Stimulated activated naive CD4-positive, alpha-beta T cell (primary cell): ENCODE data around the gene KNOP1.

Experiments used
- DNase-seq, 6 experiments: peaks; one replicate each; lab custom pipeline; 2025; lab: John Stamatoyannopoulos, UW

KNOP1 gene, protein sequence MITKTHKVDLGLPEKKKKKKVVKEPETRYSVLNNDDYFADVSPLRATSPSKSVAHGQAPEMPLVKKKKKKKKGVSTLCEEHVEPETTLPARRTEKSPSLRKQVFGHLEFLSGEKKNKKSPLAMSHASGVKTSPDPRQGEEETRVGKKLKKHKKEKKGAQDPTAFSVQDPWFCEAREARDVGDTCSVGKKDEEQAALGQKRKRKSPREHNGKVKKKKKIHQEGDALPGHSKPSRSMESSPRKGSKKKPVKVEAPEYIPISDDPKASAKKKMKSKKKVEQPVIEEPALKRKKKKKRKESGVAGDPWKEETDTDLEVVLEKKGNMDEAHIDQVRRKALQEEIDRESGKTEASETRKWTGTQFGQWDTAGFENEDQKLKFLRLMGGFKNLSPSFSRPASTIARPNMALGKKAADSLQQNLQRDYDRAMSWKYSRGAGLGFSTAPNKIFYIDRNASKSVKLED

DNA sequence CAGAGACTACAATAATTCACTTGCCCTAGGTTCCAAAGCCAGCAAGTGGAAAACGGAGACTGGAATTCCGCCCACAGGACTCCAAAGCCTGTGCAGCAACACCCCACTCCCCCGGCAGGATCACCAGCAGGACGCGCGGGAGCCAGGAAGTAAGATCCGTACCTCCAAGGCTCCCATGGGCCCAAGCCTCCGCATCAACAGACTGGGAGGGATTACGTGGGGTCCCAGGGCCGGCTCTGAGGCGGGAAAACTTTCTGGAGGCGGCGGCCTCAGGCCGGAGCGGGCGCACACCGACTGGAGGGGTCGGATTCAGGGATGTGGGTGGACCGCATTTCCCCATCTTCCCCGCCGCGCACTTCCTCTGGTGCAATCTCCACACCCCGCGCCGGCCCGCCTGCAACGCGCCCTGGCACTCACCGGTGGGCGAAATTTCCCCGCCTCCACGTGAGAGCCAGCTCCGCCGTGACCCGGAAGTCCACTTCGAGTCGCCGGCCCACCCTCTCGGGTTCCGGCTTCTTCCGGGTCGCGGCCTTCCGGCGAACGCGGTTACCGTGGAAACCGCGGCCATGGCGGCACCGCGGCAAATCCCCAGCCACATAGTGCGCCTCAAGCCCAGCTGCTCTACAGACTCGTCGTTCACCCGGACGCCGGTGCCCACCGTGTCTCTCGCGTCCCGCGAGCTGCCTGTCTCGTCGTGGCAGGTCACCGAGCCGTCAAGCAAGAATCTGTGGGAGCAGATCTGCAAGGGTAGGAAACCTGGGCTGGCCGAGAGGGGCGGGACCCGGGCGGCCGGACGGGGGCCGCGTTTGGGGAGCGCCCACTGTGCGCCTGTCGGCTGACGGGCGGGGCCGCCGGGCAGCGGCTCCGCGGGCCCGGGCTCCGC lies at the start of gene KNOP1, which contains the start of gene IQCK:
TSS of gene KNOP1 (minus strand) at position 487 of the 883 bp plus-strand sequence. CDS start 3,192 bp downstream, outside the sequence.
TSS of gene IQCK (plus strand) at position 531 of the 883 bp plus-strand sequence. CDS start at position 567, 36 bp downstream.
- peak; percentile 77 to 87 (median 84) for DNase-seq

DNA sequence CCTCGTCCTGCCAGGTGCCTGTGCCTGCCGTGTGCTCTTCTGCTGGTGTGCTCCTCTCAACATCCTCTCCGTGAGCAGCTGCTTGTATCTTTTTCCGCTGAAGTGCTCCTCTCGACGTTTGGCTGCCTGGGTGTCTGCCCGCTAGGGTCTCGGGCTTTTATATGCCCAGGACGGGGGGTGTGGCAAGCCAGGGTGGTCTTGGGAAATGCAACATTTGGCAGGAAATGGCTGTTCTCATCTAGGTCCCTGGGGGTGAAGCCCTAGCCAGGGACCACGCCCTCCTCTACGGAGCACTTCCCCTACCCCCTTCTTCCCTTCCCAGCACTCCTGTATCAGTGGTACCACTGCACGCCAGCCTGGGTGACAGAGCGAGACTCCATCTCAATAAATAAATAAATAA lies 49.5 kb upstream of the KNOP1 start:
- no peak for DNase-seq

DNA sequence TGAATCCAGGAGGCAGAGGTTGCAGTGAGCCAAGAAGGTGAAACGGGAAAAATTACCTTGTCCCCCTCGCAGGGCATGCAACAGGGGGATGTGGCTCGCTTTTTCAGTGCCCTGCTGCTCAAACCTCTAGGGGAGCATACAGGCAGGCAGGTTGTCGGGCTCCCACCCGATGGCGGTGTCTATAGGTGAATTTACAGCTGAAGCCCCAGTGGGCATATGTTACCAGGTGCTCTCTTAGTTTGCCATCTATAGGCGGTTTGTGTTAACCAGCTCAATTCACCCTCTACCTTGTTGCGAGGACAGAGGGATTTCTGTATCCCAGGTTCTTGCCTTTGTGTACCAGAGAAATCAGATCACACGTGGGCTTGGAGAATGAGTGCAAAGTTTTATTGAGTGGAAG lies 49.0 kb upstream of the KNOP1 start:
- DNase-seq, result no peak

DNA sequence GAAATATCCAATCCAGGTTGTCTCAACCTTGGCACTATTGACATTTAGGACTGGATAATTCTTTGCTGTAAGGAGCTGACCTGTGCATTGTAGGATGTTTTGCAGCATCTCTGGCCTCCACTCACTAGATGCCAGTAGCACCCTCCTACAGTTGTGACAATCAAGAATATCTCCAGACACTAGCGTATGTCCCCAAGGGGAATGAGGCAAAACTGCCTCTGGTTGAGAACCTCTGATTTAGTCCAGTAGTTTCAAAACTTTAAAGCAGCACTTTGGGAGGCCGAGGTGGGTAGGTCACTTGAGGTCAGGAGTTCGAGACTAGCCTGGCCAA lies 48.5 kb upstream of the KNOP1 start:
- DNase-seq, result no peak

DNA sequence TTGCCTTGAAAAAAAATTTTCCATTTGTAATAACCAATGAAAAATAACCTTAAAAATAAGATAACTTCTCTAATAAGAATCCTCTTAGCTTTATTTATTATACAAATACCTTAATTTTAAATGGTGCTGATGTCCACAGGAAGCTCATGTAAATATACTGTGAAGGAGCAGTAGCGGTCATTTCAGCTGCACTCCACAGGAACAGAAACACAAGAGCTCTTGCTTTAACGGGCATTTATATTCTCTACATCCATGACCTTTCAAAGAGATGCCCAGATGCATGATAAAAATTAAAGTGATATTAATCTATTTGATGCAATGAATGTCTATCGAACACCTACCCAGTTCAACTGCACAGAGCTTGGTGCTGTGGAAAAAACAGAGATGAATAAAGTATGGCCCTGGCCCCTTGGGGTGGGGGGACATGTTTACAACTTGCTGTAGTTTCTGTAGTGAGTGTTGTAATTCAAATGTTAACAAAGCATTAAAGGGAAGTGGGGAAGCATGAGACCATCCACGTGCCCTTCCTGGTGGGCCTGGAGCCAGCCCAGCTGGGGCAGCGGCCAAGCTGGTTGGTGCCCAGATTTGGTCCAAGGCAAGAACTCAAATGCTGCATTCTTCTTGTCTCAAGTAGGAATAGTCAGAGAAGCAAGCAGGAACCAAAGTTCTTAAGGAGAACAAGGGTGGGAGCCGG lies 48.0 kb upstream of the KNOP1 start:
- DNase-seq, result no peak

DNA sequence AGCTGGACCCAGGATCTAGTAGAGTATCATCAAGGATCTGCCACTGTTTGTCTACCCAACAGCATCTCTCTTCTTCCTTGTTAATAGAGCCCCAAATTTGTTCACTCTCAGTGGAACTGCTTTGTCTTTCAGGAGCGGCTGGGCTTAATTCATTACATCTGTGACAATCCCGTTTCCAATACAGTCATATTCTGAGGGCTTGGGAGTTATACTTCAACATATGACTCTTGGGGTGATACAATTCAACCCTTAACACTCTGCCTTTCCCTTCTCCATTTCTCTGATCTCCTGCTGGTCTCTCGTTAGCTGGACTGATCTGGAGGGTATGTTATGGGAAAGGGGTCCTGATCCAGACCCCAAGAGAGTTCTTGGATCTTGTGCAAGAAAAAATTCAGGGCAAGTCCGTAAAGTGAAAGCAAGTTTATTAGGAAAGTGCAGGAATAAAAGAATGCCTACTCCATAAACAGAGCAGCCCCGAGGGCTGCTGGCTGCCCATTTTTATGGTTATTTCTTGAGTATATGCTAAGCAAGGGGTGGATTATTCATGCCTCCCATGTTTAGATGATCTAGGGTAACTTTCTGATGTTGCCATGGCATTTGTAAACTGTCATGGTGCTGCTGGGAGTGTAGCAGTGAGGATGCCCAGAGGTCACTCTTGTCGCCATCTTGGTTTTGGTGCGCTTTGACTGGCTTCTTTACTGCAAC lies 42.5 kb upstream of the KNOP1 start:
- no peak for DNase-seq

DNA sequence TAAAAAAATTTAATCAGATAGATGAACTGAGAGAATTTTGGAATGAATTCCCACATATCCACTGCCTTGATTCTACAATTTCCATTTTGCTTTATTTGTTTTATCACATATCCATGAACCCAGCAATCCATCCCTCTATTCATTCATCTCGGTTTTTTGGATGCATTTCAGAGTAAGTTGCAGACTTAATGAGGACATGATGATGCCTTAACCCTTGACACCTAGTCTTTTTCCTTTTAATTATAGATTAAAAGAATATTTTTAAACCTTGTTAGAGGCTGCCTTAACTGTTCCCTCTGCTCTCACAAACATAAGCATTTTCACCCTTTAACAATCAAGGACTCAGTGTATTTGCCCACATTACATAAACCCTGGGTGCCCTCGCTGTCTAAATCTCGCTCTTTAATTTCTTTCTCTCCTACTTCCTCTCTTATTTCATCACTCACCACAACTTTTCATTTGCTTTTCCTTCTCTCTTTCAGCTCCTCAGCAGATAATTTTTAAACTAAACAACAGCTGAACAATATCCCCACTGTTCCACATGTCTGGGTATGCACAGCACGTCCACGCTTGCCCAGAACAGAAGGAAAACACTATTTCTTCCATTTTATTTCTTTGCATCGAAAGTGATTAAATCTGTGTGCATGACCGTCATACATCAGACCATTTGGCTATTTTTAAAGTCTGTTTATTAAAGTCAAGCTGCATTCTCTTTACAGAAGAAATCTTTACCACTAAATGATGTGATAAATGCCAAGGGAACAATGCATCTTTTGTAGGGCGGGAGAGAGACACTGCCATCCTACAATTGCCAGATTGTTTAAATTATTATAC lies 40.0 kb upstream of the KNOP1 start:
- no peak for DNase-seq

DNA sequence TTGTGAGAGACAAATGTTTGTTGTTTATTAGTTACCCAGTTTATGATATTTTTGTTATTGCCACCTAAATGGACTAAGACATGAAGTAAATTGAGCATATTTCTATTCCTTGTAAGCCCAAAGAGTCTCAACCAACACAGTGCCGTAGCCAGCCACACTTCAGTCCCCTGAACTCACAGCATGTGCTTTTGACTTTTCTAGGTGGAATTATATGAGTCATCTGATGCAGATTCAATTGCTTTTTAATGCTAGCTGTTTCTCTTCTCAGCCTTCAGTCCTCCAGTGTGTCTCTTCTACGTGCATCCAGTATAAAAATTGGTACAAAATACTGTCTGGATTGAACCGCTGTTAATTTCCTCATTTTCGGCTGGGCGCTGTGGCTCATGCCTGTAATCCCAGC lies 39.0 kb upstream of the KNOP1 start:
- DNase-seq, result no peak

DNA sequence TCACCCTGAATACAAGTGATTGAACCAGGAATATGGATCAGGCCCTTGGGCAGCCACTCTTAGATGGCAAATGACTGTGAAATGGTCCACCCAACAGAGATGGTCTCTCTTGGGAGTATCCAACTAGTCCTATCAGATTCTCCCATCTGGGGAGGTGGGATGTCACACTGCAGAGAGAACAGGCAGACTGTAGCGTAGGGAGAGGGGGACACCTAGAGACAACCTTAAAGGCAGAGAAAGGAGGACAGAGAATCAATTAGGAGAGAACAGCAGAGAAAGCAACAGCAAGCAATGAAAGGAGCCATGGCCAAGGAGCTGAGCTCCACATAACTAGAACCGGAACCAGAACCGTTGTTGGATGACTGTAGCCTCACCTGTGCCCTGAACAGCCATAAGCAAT lies 37.2 kb upstream of the KNOP1 start:
- no peak for DNase-seq

DNA sequence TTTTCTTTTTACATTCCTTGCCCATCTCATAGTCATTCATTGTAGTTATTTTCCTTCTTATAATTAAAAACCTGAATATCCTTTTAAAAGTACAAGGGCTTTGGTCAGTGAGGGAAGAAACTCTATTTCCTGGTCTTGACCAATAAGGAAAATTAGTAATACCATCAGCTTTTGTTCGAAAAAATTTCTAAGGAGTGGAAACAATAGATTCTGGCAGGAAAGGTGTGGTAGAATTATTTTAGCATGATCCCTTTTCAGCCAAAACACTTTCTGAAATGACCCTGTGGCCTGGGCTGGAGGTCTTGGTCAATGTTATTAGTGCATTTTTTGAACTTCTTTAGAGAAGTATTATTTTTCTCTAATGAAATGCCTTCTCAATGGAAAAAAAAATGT lies 36.6 kb upstream of the KNOP1 start:
- DNase-seq, result no peak

DNA sequence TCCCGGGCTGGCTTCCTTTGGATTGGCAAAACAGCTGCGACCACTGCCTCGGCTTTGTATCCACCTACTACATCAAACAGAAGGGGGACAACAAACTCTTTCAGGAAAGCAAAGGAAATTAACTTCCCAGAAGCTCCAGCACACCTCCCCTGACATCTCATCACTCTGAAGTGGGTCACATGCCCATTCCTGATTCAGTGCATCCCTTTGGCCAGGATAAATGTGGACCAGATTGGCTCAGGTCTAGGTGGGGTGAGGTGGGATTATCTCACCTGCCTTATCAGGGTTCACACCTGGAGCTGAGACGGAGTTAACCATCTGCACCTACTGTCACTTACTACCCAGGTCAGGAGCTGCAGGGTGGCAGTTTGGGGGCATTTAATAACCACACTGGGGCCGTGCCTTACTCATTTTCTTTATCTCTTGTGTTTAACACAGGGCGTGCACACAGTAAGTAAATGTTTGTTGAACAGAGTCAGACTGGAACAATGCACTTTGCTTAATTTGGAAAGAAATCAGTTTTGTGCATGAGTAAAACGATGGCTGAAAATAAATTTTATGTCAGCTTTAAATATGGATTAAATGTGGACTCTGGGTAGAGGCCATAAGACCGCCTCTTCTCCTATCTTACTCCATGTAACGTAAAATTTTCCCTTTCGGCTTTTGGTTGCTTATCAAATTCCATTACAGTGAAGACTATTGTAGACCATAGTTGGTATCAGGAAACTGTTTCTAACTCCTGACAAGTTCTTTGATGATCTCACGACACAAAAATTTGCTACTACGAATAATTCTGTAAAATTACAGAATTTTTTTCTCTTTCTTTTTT lies 36.0 kb upstream of the KNOP1 start:
- no peak for DNase-seq

DNA sequence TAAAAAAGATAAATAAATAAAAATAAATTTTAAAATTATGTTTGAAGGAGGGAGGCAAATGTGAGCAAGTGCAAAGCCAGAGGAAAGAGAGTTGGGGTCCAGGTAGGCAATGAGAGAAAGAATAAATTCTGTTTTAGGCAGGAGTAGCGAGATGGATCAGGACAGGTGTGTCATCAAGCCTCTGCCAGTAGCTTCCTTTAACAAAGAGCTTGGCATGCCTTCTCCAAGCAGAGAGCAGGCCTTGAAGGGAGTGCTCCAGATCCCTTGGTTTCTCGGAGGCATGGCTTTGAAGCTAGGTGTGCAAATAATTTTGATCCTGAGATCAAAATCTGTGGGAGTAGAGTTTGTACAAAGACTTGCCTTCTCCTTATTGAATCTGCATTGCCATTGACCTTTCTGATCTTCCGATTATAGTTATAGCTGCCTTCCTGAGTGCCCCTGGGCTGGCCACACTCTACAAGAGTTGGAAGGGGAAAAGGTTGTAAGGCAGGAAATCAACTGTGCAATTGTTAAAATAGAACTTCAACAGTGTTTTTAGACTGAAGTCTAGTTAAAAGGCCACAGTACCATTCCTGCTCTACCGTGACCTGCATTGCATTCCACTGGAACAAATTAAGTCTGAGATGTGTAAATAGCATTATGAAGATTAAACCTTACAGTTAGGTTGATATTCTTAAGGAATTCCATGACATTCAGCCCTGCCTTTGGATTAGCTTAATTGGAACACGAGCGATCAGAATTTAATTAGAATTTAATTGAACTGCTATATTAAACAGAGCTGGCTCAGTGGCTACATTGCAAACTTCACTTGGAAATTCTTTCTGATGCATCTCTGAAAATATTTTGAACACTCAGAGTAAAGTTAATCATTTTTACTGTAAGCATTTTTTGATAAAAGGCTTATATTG lies 33.7 kb upstream of the KNOP1 start:
- no peak for DNase-seq

DNA sequence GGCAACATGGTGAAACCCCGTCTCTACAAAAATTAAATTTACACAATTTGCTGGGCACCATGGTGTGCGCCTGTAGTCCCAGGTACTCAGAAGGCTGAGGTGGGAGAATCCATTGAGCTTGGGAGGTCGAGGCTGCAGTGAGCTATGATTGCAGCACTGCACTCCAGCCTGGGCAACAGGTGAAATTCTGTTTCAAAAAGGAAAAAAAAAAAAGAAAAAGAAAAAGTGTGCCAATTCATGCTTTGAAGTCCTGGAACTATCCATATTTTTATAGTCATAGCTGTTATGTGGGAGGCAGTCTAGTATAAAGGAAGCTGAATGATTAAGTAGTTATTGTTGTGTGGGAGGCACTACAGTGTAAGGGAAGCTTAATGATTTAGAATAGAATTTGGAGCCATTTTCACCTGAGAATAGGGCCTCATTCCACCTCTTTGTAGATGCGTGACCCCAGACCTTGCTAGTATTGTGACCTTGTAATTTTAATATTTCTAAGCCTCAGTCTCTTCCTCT lies 31.6 kb upstream of the KNOP1 start:
- no peak for DNase-seq

DNA sequence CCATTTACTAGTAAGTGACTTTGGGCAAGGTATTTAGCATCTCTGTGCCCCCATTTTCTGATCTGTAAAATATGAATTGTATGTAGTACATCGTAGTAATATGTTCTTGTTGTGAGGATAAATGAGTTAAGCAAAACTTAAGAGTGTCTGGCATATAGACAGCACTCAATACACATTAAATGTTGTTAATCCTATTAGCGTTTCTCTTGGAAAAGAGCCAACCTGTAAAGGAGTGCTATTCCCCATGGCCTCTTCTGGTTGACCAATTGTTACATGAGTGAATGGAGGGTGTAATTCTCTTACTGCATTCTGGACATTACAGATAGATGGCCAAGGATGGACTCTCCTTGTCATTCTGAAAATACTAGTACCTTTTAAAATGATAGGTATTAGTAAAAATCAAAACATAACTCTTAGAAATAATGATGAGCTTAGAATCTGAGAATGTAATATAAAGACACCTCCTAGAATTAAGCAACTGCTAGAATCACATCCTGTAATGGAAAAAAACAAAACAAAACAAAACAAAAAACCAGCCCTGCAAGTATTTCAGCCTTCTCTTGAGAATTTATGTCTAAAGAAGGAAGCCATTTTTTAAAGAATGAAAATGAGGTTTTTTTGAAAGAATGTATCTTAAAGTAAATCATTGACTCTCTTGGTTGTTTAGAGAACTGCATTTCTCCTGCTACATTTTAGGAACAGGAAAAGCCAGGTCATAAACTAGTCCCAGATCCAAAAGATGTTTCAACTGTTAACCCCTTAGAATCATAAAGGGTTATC lies 30.6 kb upstream of the KNOP1 start:
- no peak for DNase-seq

DNA sequence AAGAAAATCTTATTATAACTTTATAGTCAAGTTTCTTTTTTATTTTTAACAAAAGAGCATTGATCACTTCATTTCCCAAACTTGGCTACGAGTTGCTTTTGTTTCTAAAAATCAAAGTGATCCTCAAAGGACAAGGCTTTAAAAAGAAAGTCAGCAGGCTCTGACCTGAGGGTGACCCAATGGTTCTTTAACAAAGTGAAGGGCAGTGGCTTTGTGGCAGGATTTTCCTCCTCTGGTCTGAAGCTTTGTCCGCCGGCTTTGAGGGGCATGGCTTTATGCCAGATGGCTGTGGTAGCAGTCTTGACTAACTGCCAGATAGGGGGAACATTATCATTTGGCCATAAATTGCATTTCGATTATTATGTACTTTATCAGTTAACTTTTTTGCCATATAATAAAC lies 28.5 kb upstream of the KNOP1 start:
- DNase-seq, result no peak

DNA sequence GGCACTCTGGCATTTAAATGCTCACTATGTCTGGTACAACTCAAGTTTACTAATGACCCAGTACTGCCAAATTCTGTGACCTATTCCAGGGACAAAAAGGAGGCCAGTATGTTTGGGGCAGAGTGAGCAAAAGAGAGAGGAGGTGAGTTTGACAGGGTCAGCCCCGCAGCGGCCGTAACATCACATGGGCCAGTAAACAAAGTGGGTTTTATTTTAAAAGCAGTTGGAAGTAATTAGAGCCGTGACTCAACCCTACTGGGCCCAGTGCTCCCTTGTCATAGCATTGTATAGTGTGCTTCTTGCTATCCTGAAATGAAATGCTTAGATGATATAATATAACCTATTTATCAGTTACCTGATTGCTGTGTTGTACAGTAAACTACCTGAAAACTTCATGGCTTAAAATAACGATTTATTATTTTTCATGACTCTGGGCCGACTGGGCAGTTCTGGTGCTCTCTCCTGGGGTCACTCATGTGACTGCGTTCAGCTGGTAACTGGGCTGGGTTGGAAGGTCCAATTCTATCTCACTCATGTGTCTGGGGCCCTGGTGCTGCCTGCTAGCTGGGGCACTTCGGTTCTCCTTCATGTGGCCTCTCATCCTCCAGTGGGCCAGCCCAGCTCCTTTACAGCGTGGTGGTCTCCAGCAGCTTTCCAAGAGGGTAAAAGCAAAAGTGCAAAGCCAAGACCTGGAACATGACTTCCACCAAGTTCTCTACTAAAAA lies 27.4 kb upstream of the KNOP1 start:
- DNase-seq, result no peak

DNA sequence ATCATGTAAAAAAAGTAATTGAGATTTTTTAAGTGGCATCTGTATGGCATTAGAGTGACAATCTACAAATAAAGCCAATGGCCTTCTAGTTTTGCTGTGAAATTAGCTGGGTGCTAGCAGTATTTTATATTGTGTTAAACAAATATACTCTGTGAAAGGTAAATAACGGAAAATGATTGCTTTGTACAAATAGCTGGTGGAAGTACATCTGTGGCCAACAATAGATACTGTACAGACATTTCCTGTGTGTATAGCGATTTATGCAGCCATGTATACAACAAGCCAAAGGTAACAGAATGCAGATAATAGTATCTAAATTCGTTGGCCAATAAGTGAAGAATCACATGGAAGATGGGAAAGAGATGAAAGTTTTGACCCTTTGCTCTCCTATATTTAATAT lies 26.6 kb upstream of the KNOP1 start:
- DNase-seq, result no peak
